Measurements from ENCODE around the gene POLR1E. TPM values are rescaled to one million over a fixed set of nuclear protein-coding genes. Genes with fewer than 3 reads are reported as not detected.
A peak's percentile ranks its signal among the peaks of the same experiment; 100 is the strongest.

POLR1E gene
- total and polyA plus RNA-seq, 4 donors, result 15.1 to 25.7 (median 20.2) TPM

- no peak for ATAC-seq (ENCODE audit: low FRiP score)
- WGBS, 2 donors, result 3 to 4% methylated on average over 7 of the region's 7 CpGs
These were observed 488 bp downstream of the POLR1E start for GRCh38 chr9:37486256-37486615.

GRCh38 chr9:37486616-37487548, 1.1 kb downstream of the POLR1E start:
- WGBS, 2 donors, result 7 to 8% methylated on average over 7 of the region's 7 CpGs
- ATAC-seq (ENCODE audit: low FRiP score), result peak; percentile 84
- no peaks in the 10 kb centered on the region for H3K27me3 ChIP-seq (ENCODE audit: control insufficient read depth in 1 of 2, insufficient read depth in 2 of 2, low read length in 1 of 2)

More at GRCh38 chr9:37486256-37486615, 488 bp downstream of the POLR1E start:
- Histone ChIP-seq H3K4me3 (ENCODE audit: low read length in 2 of 2) (peak overlapping the region in 1 of 2 donors; percentile 48), H3K27me3 (ENCODE audit: control insufficient read depth in 1 of 2, insufficient read depth in 2 of 2, low read length in 1 of 2) (no peaks in the 10 kb centered on the region), H3K9me3 (ENCODE audit: control insufficient read depth, low read length) (no peaks in the 10 kb centered on the region), H3K27ac (ENCODE audit: low read depth in 1 of 2, low read length in 2 of 2) (peak overlapping the region; percentile 87 to 93), H3K36me3 (ENCODE audit: control insufficient read depth in 1 of 2, insufficient read depth in 2 of 2, low read length in 1 of 2) (no peaks in the 10 kb centered on the region), H3K4me1 (ENCODE audit: control insufficient read depth in 1 of 2, insufficient read depth in 2 of 2, low read length in 2 of 2) (peaks cover 0 to 6% of the 10 kb centered on the region in 2 donors)
- intact Hi-C loops (cut with DNase I), result loop anchor here (2.0 to 10.0 kb wide), 4 partner anchors 91 to 909 kb away; partner anchors contain the start of genes ALDH1B1 (in 1 of the 2), DCAF10 (in 1 of the 2), FBXO10 (in 1 of the 2) and TOMM5 (in 1 of the 2)
- no peak for DNase-seq

GRCh38 chr9:37491939-37492338, 6.2 kb downstream of the POLR1E start:
- intact Hi-C loops (cut with DNase I), result no loop called here
- H3K36me3 ChIP-seq (ENCODE audit: control insufficient read depth in 1 of 2, insufficient read depth in 2 of 2, low read length in 1 of 2), result peaks cover 2 to 4% of the 10 kb centered on the region in 2 donors

More at GRCh38 chr9:37486616-37487548, 1.1 kb downstream of the POLR1E start:
- Histone ChIP-seq H3K27ac (ENCODE audit: low read depth in 1 of 2, low read length in 2 of 2) (peak overlapping the region; percentile 87 to 93), H3K4me1 (ENCODE audit: control insufficient read depth in 1 of 2, insufficient read depth in 2 of 2, low read length in 2 of 2) (peaks cover 0 to 6% of the 10 kb centered on the region in 2 donors), H3K9me3 (ENCODE audit: control insufficient read depth, low read length) (no peaks in the 10 kb centered on the region), H3K36me3 (ENCODE audit: control insufficient read depth in 1 of 2, insufficient read depth in 2 of 2, low read length in 1 of 2) (no peaks in the 10 kb centered on the region), H3K4me3 (ENCODE audit: low read length in 2 of 2) (no peak overlapping the region)
- peak in 1 of 2 donors; percentile 82 for DNase-seq
- intact Hi-C loops (cut with DNase I), result loop anchor here (2.0 to 10.0 kb wide), 4 partner anchors 90 to 908 kb away; partner anchors contain the start of genes ALDH1B1 (in 1 of the 2), DCAF10 (in 1 of the 2), FBXO10 (in 1 of the 2) and TOMM5 (in 1 of the 2)

GRCh38 chr9:37495571-37495970, 9.8 kb downstream of the POLR1E start:
- ATAC-seq (ENCODE audit: low FRiP score), result peak; percentile 73
- WGBS, 2 donors, result 11 to 13% methylated on average over 5 of the region's 5 CpGs
- intact Hi-C loops (cut with DNase I), result loop anchor here in 1 of 2 donors (2.0 kb wide), 1 partner anchor 73 kb away; the partner anchor contains the start of gene GRHPR

More at GRCh38 chr9:37491939-37492338, 6.2 kb downstream of the POLR1E start:
- no peak overlapping the region for H3K4me3 ChIP-seq (ENCODE audit: low read length in 2 of 2)
- peak overlapping the region in 1 of 2 donors; percentile 3 for H3K27ac ChIP-seq (ENCODE audit: low read depth in 1 of 2, low read length in 2 of 2)
- H3K9me3 ChIP-seq (ENCODE audit: control insufficient read depth, low read length), result no peaks in the 10 kb centered on the region
- ATAC-seq (ENCODE audit: low FRiP score) (no peak), DNase-seq (no peak)
- peaks cover 1 to 3% of the 10 kb centered on the region in 2 donors for H3K4me1 ChIP-seq (ENCODE audit: control insufficient read depth in 1 of 2, insufficient read depth in 2 of 2, low read length in 2 of 2)
- 84 to 89% methylated on average over 1 of the region's 1 CpG for WGBS, 2 donors
- no peaks in the 10 kb centered on the region for H3K27me3 ChIP-seq (ENCODE audit: control insufficient read depth in 1 of 2, insufficient read depth in 2 of 2, low read length in 1 of 2)

GRCh38 chr9:37496020-37496419, 10.3 kb downstream of the POLR1E start:
- Histone ChIP-seq H3K9me3 (ENCODE audit: control insufficient read depth, low read length) (no peaks in the 10 kb centered on the region), H3K4me1 (ENCODE audit: control insufficient read depth in 1 of 2, insufficient read depth in 2 of 2, low read length in 2 of 2) (peaks cover 0 to 3% of the 10 kb centered on the region in 2 donors), H3K27me3 (ENCODE audit: control insufficient read depth in 1 of 2, insufficient read depth in 2 of 2, low read length in 1 of 2) (no peaks in the 10 kb centered on the region), H3K4me3 (ENCODE audit: low read length in 2 of 2) (no peak overlapping the region), H3K27ac (ENCODE audit: low read depth in 1 of 2, low read length in 2 of 2) (peak overlapping the region in 1 of 2 donors; percentile 94), H3K36me3 (ENCODE audit: control insufficient read depth in 1 of 2, insufficient read depth in 2 of 2, low read length in 1 of 2) (peaks cover 4 to 5% of the 10 kb centered on the region in 2 donors)
- ATAC-seq (ENCODE audit: low FRiP score) (peak; percentile 46), DNase-seq (no peak)
- WGBS, 2 donors, result 5 to 13% methylated on average over 4 of the region's 4 CpGs
- intact Hi-C loops (cut with DNase I), result no loop called here

More at GRCh38 chr9:37495571-37495970, 9.8 kb downstream of the POLR1E start:
- Histone ChIP-seq H3K4me1 (ENCODE audit: control insufficient read depth in 1 of 2, insufficient read depth in 2 of 2, low read length in 2 of 2) (peaks cover 0 to 3% of the 10 kb centered on the region in 2 donors), H3K27me3 (ENCODE audit: control insufficient read depth in 1 of 2, insufficient read depth in 2 of 2, low read length in 1 of 2) (no peaks in the 10 kb centered on the region), H3K27ac (ENCODE audit: low read depth in 1 of 2, low read length in 2 of 2) (peak overlapping the region; percentile 18 to 94), H3K4me3 (ENCODE audit: low read length in 2 of 2) (no peak overlapping the region), H3K9me3 (ENCODE audit: control insufficient read depth, low read length) (no peaks in the 10 kb centered on the region), H3K36me3 (ENCODE audit: control insufficient read depth in 1 of 2, insufficient read depth in 2 of 2, low read length in 1 of 2) (peaks cover 3 to 4% of the 10 kb centered on the region in 2 donors)
- DNase-seq, result no peak

- H3K9me3 ChIP-seq (ENCODE audit: control insufficient read depth, low read length), result no peaks in the 10 kb centered on the region
- peaks cover 7 to 9% of the 10 kb centered on the region in 2 donors for H3K36me3 ChIP-seq (ENCODE audit: control insufficient read depth in 1 of 2, insufficient read depth in 2 of 2, low read length in 1 of 2)
- DNase-seq (no peak), ATAC-seq (ENCODE audit: low FRiP score) (no peak)
- no peak overlapping the region for H3K27ac ChIP-seq (ENCODE audit: low read depth in 1 of 2, low read length in 2 of 2)
- peaks cover 0 to 3% of the 10 kb centered on the region in 2 donors for H3K4me1 ChIP-seq (ENCODE audit: control insufficient read depth in 1 of 2, insufficient read depth in 2 of 2, low read length in 2 of 2)
- H3K4me3 ChIP-seq (ENCODE audit: low read length in 2 of 2), result no peak overlapping the region
- H3K27me3 ChIP-seq (ENCODE audit: control insufficient read depth in 1 of 2, insufficient read depth in 2 of 2, low read length in 1 of 2), result no peaks in the 10 kb centered on the region
- intact Hi-C loops (cut with DNase I), result no loop called here
- WGBS, 2 donors, result 95 to 96% methylated on average over 3 of the region's 3 CpGs
These were observed 11.6 kb downstream of the POLR1E start for GRCh38 chr9:37497320-37497719.

GRCh38 chr9:37498457-37498856, 12.7 kb downstream of the POLR1E start:
- DNase-seq, result no peak
- H3K4me1 ChIP-seq (ENCODE audit: control insufficient read depth in 1 of 2, insufficient read depth in 2 of 2, low read length in 2 of 2), result peaks cover 0 to 3% of the 10 kb centered on the region in 2 donors
- H3K27me3 ChIP-seq (ENCODE audit: control insufficient read depth in 1 of 2, insufficient read depth in 2 of 2, low read length in 1 of 2), result no peaks in the 10 kb centered on the region
- no peak for ATAC-seq (ENCODE audit: low FRiP score)
- H3K27ac ChIP-seq (ENCODE audit: low read depth in 1 of 2, low read length in 2 of 2), result no peak overlapping the region
- H3K36me3 ChIP-seq (ENCODE audit: control insufficient read depth in 1 of 2, insufficient read depth in 2 of 2, low read length in 1 of 2), result peaks cover 6 to 9% of the 10 kb centered on the region in 2 donors
- H3K4me3 ChIP-seq (ENCODE audit: low read length in 2 of 2), result no peak overlapping the region
- no peaks in the 10 kb centered on the region for H3K9me3 ChIP-seq (ENCODE audit: control insufficient read depth, low read length)
- intact Hi-C loops (cut with DNase I), result no loop called here
- 48 to 86% methylated on average over 3 of the region's 3 CpGs for WGBS, 2 donors

- no peak for DNase-seq
- Histone ChIP-seq H3K36me3 (ENCODE audit: control insufficient read depth in 1 of 2, insufficient read depth in 2 of 2, low read length in 1 of 2) (peaks cover 4 to 10% of the 10 kb centered on the region in 2 donors), H3K4me1 (ENCODE audit: control insufficient read depth in 1 of 2, insufficient read depth in 2 of 2, low read length in 2 of 2) (peaks cover 0 to 3% of the 10 kb centered on the region in 2 donors), H3K4me3 (ENCODE audit: low read length in 2 of 2) (no peak overlapping the region), H3K27me3 (ENCODE audit: control insufficient read depth in 1 of 2, insufficient read depth in 2 of 2, low read length in 1 of 2) (no peaks in the 10 kb centered on the region), H3K9me3 (ENCODE audit: control insufficient read depth, low read length) (no peaks in the 10 kb centered on the region), H3K27ac (ENCODE audit: low read depth in 1 of 2, low read length in 2 of 2) (no peak overlapping the region)
- intact Hi-C loops (cut with DNase I), result no loop called here
- no peak for ATAC-seq (ENCODE audit: low FRiP score)
- 91 to 94% methylated on average over 6 of the region's 6 CpGs for WGBS, 2 donors
These were observed 13.5 kb downstream of the POLR1E start for GRCh38 chr9:37499297-37499696.

Measured in aorta (tissue), 5 donors.